HL-60 (cell line): ENCODE data around the gene AKR1C2.

Source experiments
- GABPA ChIP-seq: IDR thresholded peaks from 2 replicates; pipeline ENCODE4 v1.6.1; 2012; ENCODE audit warnings: low read depth
- POLR2AphosphoS5 ChIP-seq: IDR thresholded peaks from 2 replicates; pipeline ENCODE4 v1.6.1; 2012; ENCODE audit warnings: low read depth
- REST ChIP-seq: IDR thresholded peaks from 2 replicates; pipeline ENCODE4 v1.6.1; 2012; ENCODE audit warnings: low read depth; ENCODE audit not compliant: insufficient replicate concordance
- SPI1 ChIP-seq: IDR thresholded peaks from 2 replicates; pipeline ENCODE4 v1.6.1; 2012; ENCODE audit warnings: low read depth, mild to moderate bottlenecking, borderline replicate concordance
- TF ChIP-seq, protein P1 (sequence below): IDR thresholded peaks from one replicate; pipeline ENCODE4 v1.5.1; 2011; ENCODE audit warnings: low read length, control low read depth, inconsistent platforms; ENCODE audit not compliant: insufficient read depth

GRCh38 chr10:5013385-5013784 is 9.7 kb upstream of the AKR1C2 start:
- TF ChIP-seq, protein P1, sequence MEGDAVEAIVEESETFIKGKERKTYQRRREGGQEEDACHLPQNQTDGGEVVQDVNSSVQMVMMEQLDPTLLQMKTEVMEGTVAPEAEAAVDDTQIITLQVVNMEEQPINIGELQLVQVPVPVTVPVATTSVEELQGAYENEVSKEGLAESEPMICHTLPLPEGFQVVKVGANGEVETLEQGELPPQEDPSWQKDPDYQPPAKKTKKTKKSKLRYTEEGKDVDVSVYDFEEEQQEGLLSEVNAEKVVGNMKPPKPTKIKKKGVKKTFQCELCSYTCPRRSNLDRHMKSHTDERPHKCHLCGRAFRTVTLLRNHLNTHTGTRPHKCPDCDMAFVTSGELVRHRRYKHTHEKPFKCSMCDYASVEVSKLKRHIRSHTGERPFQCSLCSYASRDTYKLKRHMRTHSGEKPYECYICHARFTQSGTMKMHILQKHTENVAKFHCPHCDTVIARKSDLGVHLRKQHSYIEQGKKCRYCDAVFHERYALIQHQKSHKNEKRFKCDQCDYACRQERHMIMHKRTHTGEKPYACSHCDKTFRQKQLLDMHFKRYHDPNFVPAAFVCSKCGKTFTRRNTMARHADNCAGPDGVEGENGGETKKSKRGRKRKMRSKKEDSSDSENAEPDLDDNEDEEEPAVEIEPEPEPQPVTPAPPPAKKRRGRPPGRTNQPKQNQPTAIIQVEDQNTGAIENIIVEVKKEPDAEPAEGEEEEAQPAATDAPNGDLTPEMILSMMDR = no peak
- TF ChIP-seq POLR2AphosphoS5 (no peak), REST (no peak), SPI1 (no peak), GABPA (no peak)
